ENCODE results near the gene ASTL.

ASTL gene

GRCh38 chr2:96138179-96139145, at the start of gene ASTL:
TSS of gene ASTL (minus strand) at chr2:96138502. CDS start at chr2:96138436, 66 bp downstream.
- TF ChIP-seq EP300 (IDR thresholded peaks at IDR 0.05; ENCODE audit: borderline replicate concordance) (no peak), CREB1 (IDR thresholded peaks at IDR 0.05; ENCODE audit: low read depth) (no peak), RAD21 (IDR thresholded peaks at IDR 0.05; ENCODE audit: low read depth) (peak; percentile 64)

- TF ChIP-seq REST (IDR thresholded peaks at IDR 0.05; ENCODE audit: low read depth) (no peak), YY1 (IDR thresholded peaks at IDR 0.05; ENCODE audit: low read depth) (no peak), FOXM1 (IDR thresholded peaks at IDR 0.05; ENCODE audit: borderline replicate concordance, low read depth) (no peak), ZBTB7A (IDR thresholded peaks at IDR 0.05; ENCODE audit: low read depth) (no peak), TEAD4 (IDR thresholded peaks at IDR 0.05) (no peak)
Observed at GRCh38 chr2:96186562-96186961, 48.3 kb upstream of the ASTL start.

- TF ChIP-seq REST (IDR thresholded peaks at IDR 0.05; ENCODE audit: low read depth), result no peak
- no peak for TF ChIP-seq USF1 (IDR thresholded peaks at IDR 0.05)
- TF ChIP-seq TEAD4 (IDR thresholded peaks at IDR 0.05), result no peak
- no peak for TF ChIP-seq FOXM1 (IDR thresholded peaks at IDR 0.05; ENCODE audit: borderline replicate concordance, low read depth)
- TF ChIP-seq NFIC (IDR thresholded peaks at IDR 0.05), result no peak
- no peak for TF ChIP-seq MAX (IDR thresholded peaks at IDR 0.05)
- TF ChIP-seq RAD21 (IDR thresholded peaks at IDR 0.05; ENCODE audit: low read depth), result no peak
- no peak for TF ChIP-seq EP300 (IDR thresholded peaks at IDR 0.05; ENCODE audit: borderline replicate concordance)
- TF ChIP-seq EGR1 (IDR thresholded peaks at IDR 0.05), result no peak
- TF ChIP-seq YY1 (IDR thresholded peaks at IDR 0.05; ENCODE audit: low read depth), result no peak
- no peak for TF ChIP-seq TCF12 (IDR thresholded peaks at IDR 0.05; ENCODE audit: low read depth)
- no peak for TF ChIP-seq ZBTB7A (IDR thresholded peaks at IDR 0.05; ENCODE audit: low read depth)
- no peak for TF ChIP-seq TAF1 (IDR thresholded peaks at IDR 0.05; ENCODE audit: low read depth)
Observed at GRCh38 chr2:96185516-96185915, 47.2 kb upstream of the ASTL start.

GRCh38 chr2:96184989-96185388, 46.7 kb upstream of the ASTL start:
- no peak for TF ChIP-seq NFIC (IDR thresholded peaks at IDR 0.05)
- no peak for TF ChIP-seq EGR1 (IDR thresholded peaks at IDR 0.05)
- no peak for TF ChIP-seq MAX (IDR thresholded peaks at IDR 0.05)
- no peak for TF ChIP-seq TEAD4 (IDR thresholded peaks at IDR 0.05)
- TF ChIP-seq FOXM1 (IDR thresholded peaks at IDR 0.05; ENCODE audit: borderline replicate concordance, low read depth), result no peak
- no peak for TF ChIP-seq TAF1 (IDR thresholded peaks at IDR 0.05; ENCODE audit: low read depth)
- TF ChIP-seq RAD21 (IDR thresholded peaks at IDR 0.05; ENCODE audit: low read depth), result no peak
- TF ChIP-seq CREB1 (IDR thresholded peaks at IDR 0.05; ENCODE audit: low read depth), result no peak
- TF ChIP-seq REST (IDR thresholded peaks at IDR 0.05; ENCODE audit: low read depth), result no peak
- no peak for TF ChIP-seq USF1 (IDR thresholded peaks at IDR 0.05)
- TF ChIP-seq CEBPB (IDR thresholded peaks at IDR 0.05), result no peak
- no peak for TF ChIP-seq ZBTB7A (IDR thresholded peaks at IDR 0.05; ENCODE audit: low read depth)
- TF ChIP-seq YY1 (IDR thresholded peaks at IDR 0.05; ENCODE audit: low read depth), result no peak
- no peak for TF ChIP-seq EP300 (IDR thresholded peaks at IDR 0.05; ENCODE audit: borderline replicate concordance)
- TF ChIP-seq TCF12 (IDR thresholded peaks at IDR 0.05; ENCODE audit: low read depth), result no peak
